A549 (cell line): ENCODE measurements around the gene DNAH5.

Experiments
- EHF ChIP-seq: fragments of 250-450 bp; sonication (Bioruptor Pico); IDR thresholded peaks from 2 replicates; pipeline ENCODE4 v1.5.0; 2020; ENCODE audit warnings: mild to moderate bottlenecking
- MYC ChIP-seq: IDR thresholded peaks from 2 replicates; pipeline ENCODE4 v1.6.1; 2012; ENCODE audit warnings: mild to moderate bottlenecking, inconsistent platforms, low read length, improper control_type of control experiment, borderline replicate concordance
- NFE2L2 ChIP-seq: fragments of 150-350 bp; conservative IDR thresholded peaks from 2 replicates; pipeline ENCODE4 v1.6.1; 2014; ENCODE audit warnings: low read length
- NPAS2 ChIP-seq: fragments of 250-450 bp; sonication (Bioruptor Pico); IDR thresholded peaks from 2 replicates; pipeline ENCODE4 v1.8.0; 2022; ENCODE audit warnings: mild to moderate bottlenecking, moderate library complexity, borderline replicate concordance
- RAD21 ChIP-seq, 2 experiments: fragments of >200 bp in 1 of 2; sonication (Bioruptor Twin) in 1 of 2; formaldehyde crosslinking in 1 of 2; IDR thresholded peaks in 1 of 2; conservative IDR thresholded peaks in 1 of 2; 2 replicates in 1 of 2; 3 replicates in 1 of 2; pipeline ENCODE4 v1.6.1; 2012 to 2018; ENCODE audit warnings: inconsistent platforms in 1 of 2
- TFCP2L1 ChIP-seq: fragments of 250-450 bp; sonication (Bioruptor Pico); IDR thresholded peaks from 2 replicates; pipeline ENCODE4 v1.5.0; 2021; ENCODE audit warnings: mild to moderate bottlenecking
- TF ChIP-seq, protein P1 (sequence below): fragments of >200 bp; sonication (Bioruptor Twin); formaldehyde crosslinking; IDR thresholded peaks from 3 replicates; pipeline ENCODE4 v1.5.1; 2016
- TF ChIP-seq, protein P2 (sequence below): fragments of 450-650 bp; IDR thresholded peaks from 2 replicates; pipeline ENCODE4 v1.6.1; 2014; ENCODE audit warnings: antibody characterized with exemption

DNA sequence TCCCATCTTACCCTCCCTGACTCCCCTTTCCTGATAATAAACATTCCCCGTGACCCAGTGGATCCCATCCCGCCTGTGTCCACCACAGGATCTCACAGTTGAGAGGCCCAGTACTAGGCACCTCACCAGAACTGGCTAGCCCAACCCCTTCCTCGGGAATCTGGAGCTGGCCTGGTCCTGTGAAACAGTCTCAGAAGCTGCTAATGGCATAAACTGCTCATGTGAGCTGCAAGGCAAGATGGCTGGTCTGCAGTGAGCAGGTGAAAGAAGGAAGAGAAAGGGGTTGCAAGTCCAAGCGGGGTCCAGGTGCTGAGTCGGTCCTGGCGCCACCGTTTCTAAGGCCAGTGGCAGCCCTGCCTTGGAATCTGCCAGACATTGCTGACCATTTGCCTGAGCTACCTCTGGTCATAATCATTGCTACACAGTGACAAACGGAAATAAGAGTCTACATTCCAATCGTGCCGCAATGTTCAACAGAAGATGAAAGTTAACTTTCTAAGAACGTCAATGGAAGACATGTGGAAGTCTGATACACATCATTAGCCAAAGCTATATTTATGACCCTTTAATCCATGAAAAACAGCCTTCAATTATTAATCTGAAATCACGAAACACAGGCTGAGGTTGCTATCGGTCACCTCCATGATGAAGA lies 33.7 kb downstream of the DNAH5 start:
- TF ChIP-seq, protein P1, sequence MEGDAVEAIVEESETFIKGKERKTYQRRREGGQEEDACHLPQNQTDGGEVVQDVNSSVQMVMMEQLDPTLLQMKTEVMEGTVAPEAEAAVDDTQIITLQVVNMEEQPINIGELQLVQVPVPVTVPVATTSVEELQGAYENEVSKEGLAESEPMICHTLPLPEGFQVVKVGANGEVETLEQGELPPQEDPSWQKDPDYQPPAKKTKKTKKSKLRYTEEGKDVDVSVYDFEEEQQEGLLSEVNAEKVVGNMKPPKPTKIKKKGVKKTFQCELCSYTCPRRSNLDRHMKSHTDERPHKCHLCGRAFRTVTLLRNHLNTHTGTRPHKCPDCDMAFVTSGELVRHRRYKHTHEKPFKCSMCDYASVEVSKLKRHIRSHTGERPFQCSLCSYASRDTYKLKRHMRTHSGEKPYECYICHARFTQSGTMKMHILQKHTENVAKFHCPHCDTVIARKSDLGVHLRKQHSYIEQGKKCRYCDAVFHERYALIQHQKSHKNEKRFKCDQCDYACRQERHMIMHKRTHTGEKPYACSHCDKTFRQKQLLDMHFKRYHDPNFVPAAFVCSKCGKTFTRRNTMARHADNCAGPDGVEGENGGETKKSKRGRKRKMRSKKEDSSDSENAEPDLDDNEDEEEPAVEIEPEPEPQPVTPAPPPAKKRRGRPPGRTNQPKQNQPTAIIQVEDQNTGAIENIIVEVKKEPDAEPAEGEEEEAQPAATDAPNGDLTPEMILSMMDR: no peak
- TF ChIP-seq EHF (CRISPR knock-in tag) (no peak), RAD21 (conservative IDR thresholded peaks at IDR 0.05 in 1 of 2, IDR thresholded peaks at IDR 0.05 in 1 of 2) (no peak), MYC (no peak), NPAS2 (CRISPR knock-in tag) (no peak), NFE2L2 (no peak), TFCP2L1 (CRISPR knock-in tag) (no peak)
- TF ChIP-seq, protein P2, sequence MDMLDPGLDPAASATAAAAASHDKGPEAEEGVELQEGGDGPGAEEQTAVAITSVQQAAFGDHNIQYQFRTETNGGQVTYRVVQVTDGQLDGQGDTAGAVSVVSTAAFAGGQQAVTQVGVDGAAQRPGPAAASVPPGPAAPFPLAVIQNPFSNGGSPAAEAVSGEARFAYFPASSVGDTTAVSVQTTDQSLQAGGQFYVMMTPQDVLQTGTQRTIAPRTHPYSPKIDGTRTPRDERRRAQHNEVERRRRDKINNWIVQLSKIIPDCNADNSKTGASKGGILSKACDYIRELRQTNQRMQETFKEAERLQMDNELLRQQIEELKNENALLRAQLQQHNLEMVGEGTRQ: no peak
